Right lobe of liver (tissue), 6 donors: Measurements from ENCODE around the gene RTN3. TPM values are rescaled to one million over a fixed set of nuclear protein-coding genes. Genes with fewer than 3 reads are reported as not detected.
A peak's percentile ranks its signal among the peaks of the same experiment; 100 is the strongest.

ENCODE experiments used
- ATAC-seq, 4 donors: fragments of 200-7000 bp; cut with Tn5 transposase; one replicate each; pipeline ENCODE4 v1.9.1; 2020; ENCODE audit warnings: mild to moderate bottlenecking in 4 of 4, moderate library complexity in 4 of 4
- DNase-seq, 3 donors: peaks; one replicate each; pipeline ENCODE4 v3.0.0-alpha.2; 2020
- H3K27ac ChIP-seq, 3 donors: fragments of 200-600 bp; one replicate each; pipeline ENCODE4 v1.8.0; 2022
- H3K27me3 ChIP-seq, 2 donors: fragments of 200-600 bp; one replicate each; pipeline ENCODE4 v1.8.0; 2022
- H3K36me3 ChIP-seq, 4 donors: fragments of 200-600 bp; sonication (generic) in 1 of 4; one replicate each; pipeline versions ENCODE4 v1.5.1 to v1.8.0; 2017 to 2022; ENCODE audit warnings: control low read depth in 1 of 4
- H3K4me1 ChIP-seq, 4 donors: fragments of 200-600 bp; sonication (generic) in 1 of 4; one replicate each; pipeline versions ENCODE4 v1.5.1 to v1.8.0; 2017 to 2022; ENCODE audit warnings: control low read depth in 1 of 4
- H3K4me3 ChIP-seq, 3 donors: fragments of 200-600 bp; one replicate each; pipeline ENCODE4 v1.8.0; 2022
- H3K9me3 ChIP-seq, 4 donors: fragments of 200-600 bp; sonication (generic) in 1 of 4; one replicate each; pipeline versions ENCODE4 v1.5.1 to v1.8.0; 2017 to 2022; ENCODE audit warnings: control low read depth in 1 of 4
- CTCF ChIP-seq, 4 donors: fragments of 200-600 bp in 3 of 4; fragments of 450-650 bp in 1 of 4; IDR thresholded peaks; one replicate each; pipeline versions ENCODE4 v1.5.1 to v1.8.0; 2016 to 2022; ENCODE audit warnings: antibody characterized with exemption in 4 of 4, mild to moderate bottlenecking in 2 of 4
- POLR2A ChIP-seq: fragments of 450-650 bp; IDR thresholded peaks from one replicate; pipeline ENCODE4 v1.6.1; 2017; ENCODE audit warnings: antibody characterized with exemption, mild to moderate bottlenecking
- WGBS: methylation state at CpG from one replicate; pipeline ENCODE4 v1.1.6; 2018; ENCODE audit warnings: low coverage, low lambda C conversion rate; ENCODE audit not compliant: insufficient coverage; ENCODE audit errors: missing lambda C conversion rate; 5-methylcytosine and 5-hydroxymethylcytosine counted together
- intact Hi-C, 2 donors: fragments of 100-400 bp; cut with DNase I; formaldehyde crosslinking; loops; one replicate each; pipeline versions ENCODE4 v1.11.2 to v1.14.1; 2022
- total RNA-seq, 6 experiments: library from RNA; depleted of rRNA in 2 of 6; stranded (reverse); fragments of >200 nt in 2 of 6; fragmentation: NEBNext Ultra II Directional in 3 of 6; extraction: Animal tissue kit (Norgen Biotek cat#: 25700) in 3 of 6; gene quantifications; one replicate each; pipeline versions ENCODE4 v1.1.0 to v1.2.4, GENCODE V29; 2016 to 2023
- donor health status: DM: no; HTN: yes; CAD: no.
- donor health status: DM: no; HTN: no; CAD: no.
- donor health status: DM: no; HTN: no; CAD: no.
- donor health status: DM: no; HTN: yes; CAD: no.
- donor health status: DM: no; HTN: yes; CAD: no.

RTN3 gene
- total RNA-seq, 6 experiments from 2014 or later, result 47.3 to 70.5 (median 52.9) TPM

- ATAC-seq, result no peak
- DNase-seq, result no peak
- H3K9me3 ChIP-seq, result no peaks in the 10 kb centered on the region
- no peaks in the 10 kb centered on the region for H3K4me1 ChIP-seq
- H3K27ac ChIP-seq, result no peak overlapping the region
- H3K27me3 ChIP-seq, result no peaks in the 10 kb centered on the region
- 89% methylated on average over 6 of the region's 6 CpGs for WGBS
- no peaks in the 10 kb centered on the region for H3K36me3 ChIP-seq
- H3K4me3 ChIP-seq, result no peak overlapping the region
- intact Hi-C loops, result no loop called here
- TF ChIP-seq CTCF (IDR thresholded peaks at IDR 0.05) (no peak), POLR2A (no peak)
Observed at GRCh38 chr11:63711838-63712237, 30.5 kb downstream of the RTN3 start.

GRCh38 chr11:63713766-63714165 lies 32.5 kb downstream of the RTN3 start:
- Histone ChIP-seq H3K4me3 (no peak overlapping the region), H3K27ac (no peak overlapping the region), H3K27me3 (no peaks in the 10 kb centered on the region), H3K9me3 (no peaks in the 10 kb centered on the region), H3K36me3 (no peaks in the 10 kb centered on the region), H3K4me1 (no peaks in the 10 kb centered on the region)
- intact Hi-C loops, result no loop called here
- ATAC-seq, result peak in 1 of 4 donors; percentile 31
- no peak for DNase-seq
- TF ChIP-seq POLR2A (no peak), CTCF (IDR thresholded peaks at IDR 0.05) (no peak)
- WGBS, result 88% methylated on average over 2 of the region's 2 CpGs

GRCh38 chr11:63716046-63716445 lies 34.7 kb downstream of the RTN3 start:
- no peak for TF ChIP-seq CTCF (IDR thresholded peaks at IDR 0.05)
- no peak for TF ChIP-seq POLR2A
- no peak for DNase-seq

GRCh38 chr11:63719001-63719400 lies 37.7 kb downstream of the RTN3 start:
- Histone ChIP-seq H3K9me3 (no peaks in the 10 kb centered on the region), H3K36me3 (no peaks in the 10 kb centered on the region), H3K4me1 (no peaks in the 10 kb centered on the region), H3K27ac (no peak overlapping the region), H3K4me3 (no peak overlapping the region), H3K27me3 (no peaks in the 10 kb centered on the region)
- WGBS, result 86% methylated on average over 1 of the region's 1 CpG
- TF ChIP-seq POLR2A, result no peak
- no peak for TF ChIP-seq CTCF (IDR thresholded peaks at IDR 0.05)
- DNase-seq (no peak), ATAC-seq (no peak)
- intact Hi-C loops, result no loop called here

More at GRCh38 chr11:63716046-63716445, 34.7 kb downstream of the RTN3 start:
- Histone ChIP-seq H3K4me1 (no peaks in the 10 kb centered on the region), H3K27me3 (no peaks in the 10 kb centered on the region), H3K27ac (no peak overlapping the region), H3K9me3 (no peaks in the 10 kb centered on the region), H3K4me3 (no peak overlapping the region), H3K36me3 (no peaks in the 10 kb centered on the region)
- intact Hi-C loops, result no loop called here
- no peak for ATAC-seq

GRCh38 chr11:63719987-63720386 lies 38.7 kb downstream of the RTN3 start:
- WGBS, result no CpG with 5 or more reads among the region's 2 CpGs
- Histone ChIP-seq H3K27ac (no peak overlapping the region), H3K4me1 (no peaks in the 10 kb centered on the region), H3K27me3 (no peaks in the 10 kb centered on the region), H3K9me3 (no peaks in the 10 kb centered on the region), H3K36me3 (no peaks in the 10 kb centered on the region), H3K4me3 (no peak overlapping the region)
- TF ChIP-seq POLR2A (no peak), CTCF (IDR thresholded peaks at IDR 0.05) (no peak)
- intact Hi-C loops, result no loop called here
- ATAC-seq (no peak), DNase-seq (no peak)
